Right lobe of liver (tissue), 6 donors: ENCODE data around the gene ELF1. TPM values are rescaled to one million over a fixed set of nuclear protein-coding genes. Genes with fewer than 3 reads are reported as not detected.
"Not testable (repeated sequence)": the region's sequence is repeated elsewhere in the genome, so short reads cannot be mapped to it uniquely, and the experiment has no call there.

Experiments
- ATAC-seq, 4 donors: fragments of 200-7000 bp; cut with Tn5 transposase; one replicate each; pipeline ENCODE4 v1.9.1; 2020; ENCODE audit warnings: mild to moderate bottlenecking in 4 of 4, moderate library complexity in 4 of 4
- DNase-seq, 3 donors: peaks; one replicate each; pipeline ENCODE4 v3.0.0-alpha.2; 2020
- H3K27ac ChIP-seq, 3 donors: fragments of 200-600 bp; one replicate each; pipeline ENCODE4 v1.8.0; 2022
- H3K27me3 ChIP-seq, 2 donors: fragments of 200-600 bp; one replicate each; pipeline ENCODE4 v1.8.0; 2022
- H3K36me3 ChIP-seq, 4 donors: fragments of 200-600 bp; sonication (generic) in 1 of 4; one replicate each; pipeline versions ENCODE4 v1.5.1 to v1.8.0; 2017 to 2022; ENCODE audit warnings: control low read depth in 1 of 4
- H3K4me1 ChIP-seq, 4 donors: fragments of 200-600 bp; sonication (generic) in 1 of 4; one replicate each; pipeline versions ENCODE4 v1.5.1 to v1.8.0; 2017 to 2022; ENCODE audit warnings: control low read depth in 1 of 4
- H3K4me3 ChIP-seq, 3 donors: fragments of 200-600 bp; one replicate each; pipeline ENCODE4 v1.8.0; 2022
- H3K9me3 ChIP-seq, 4 donors: fragments of 200-600 bp; sonication (generic) in 1 of 4; one replicate each; pipeline versions ENCODE4 v1.5.1 to v1.8.0; 2017 to 2022; ENCODE audit warnings: control low read depth in 1 of 4
- POLR2A ChIP-seq: fragments of 450-650 bp; IDR thresholded peaks from one replicate; pipeline ENCODE4 v1.6.1; 2017; ENCODE audit warnings: antibody characterized with exemption, mild to moderate bottlenecking
- WGBS: methylation state at CpG from one replicate; pipeline ENCODE4 v1.1.6; 2018; ENCODE audit warnings: low coverage, low lambda C conversion rate; ENCODE audit not compliant: insufficient coverage; ENCODE audit errors: missing lambda C conversion rate; 5-methylcytosine and 5-hydroxymethylcytosine counted together
- intact Hi-C, 2 donors: fragments of 100-400 bp; cut with DNase I; formaldehyde crosslinking; loops; one replicate each; pipeline versions ENCODE4 v1.11.2 to v1.14.1; 2022
- total RNA-seq, 6 experiments: library from RNA; depleted of rRNA in 2 of 6; stranded (reverse); fragments of >200 nt in 2 of 6; fragmentation: NEBNext Ultra II Directional in 3 of 6; extraction: Animal tissue kit (Norgen Biotek cat#: 25700) in 3 of 6; gene quantifications; one replicate each; pipeline versions ENCODE4 v1.1.0 to v1.2.4, GENCODE V29; 2016 to 2023
- TF ChIP-seq, protein P1 (sequence below), 4 donors: fragments of 200-600 bp in 3 of 4; fragments of 450-650 bp in 1 of 4; IDR thresholded peaks; one replicate each; pipeline versions ENCODE4 v1.5.1 to v1.8.0; 2016 to 2022; ENCODE audit warnings: antibody characterized with exemption in 4 of 4, mild to moderate bottlenecking in 2 of 4
- donor health status: DM: no; HTN: yes; CAD: no.
- donor health status: DM: no; HTN: no; CAD: no.
- donor health status: DM: no; HTN: no; CAD: no.
- donor health status: DM: no; HTN: yes; CAD: no.
- donor health status: DM: no; HTN: yes; CAD: no.

ELF1 gene
- total RNA-seq, 6 experiments from 2014 or later, result 24.1 to 35.4 (median 31.0) TPM

DNA sequence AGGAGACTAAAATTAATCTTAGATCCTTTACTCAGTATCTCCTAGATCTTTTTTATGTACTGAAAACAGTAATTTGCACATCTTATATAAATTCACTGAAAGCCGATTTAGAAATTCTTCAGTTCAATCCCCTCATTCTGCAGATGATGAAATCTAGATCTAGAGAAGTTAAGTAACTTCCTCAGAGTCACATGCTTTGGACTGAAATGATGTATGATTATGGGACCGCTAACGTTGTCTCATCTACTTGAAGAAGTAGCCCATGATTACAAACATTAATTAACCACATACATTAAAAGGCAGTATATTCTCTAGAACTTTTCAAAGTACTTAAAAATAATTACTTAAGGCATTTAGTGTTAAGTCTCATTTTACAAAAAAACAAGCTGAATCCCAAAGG, 37.8 kb downstream of the ELF1 start:
- Histone ChIP-seq H3K27ac (peak overlapping the region; percentile 67 to 87 (median 71)), H3K36me3 (no peaks in the 10 kb centered on the region), H3K4me1 (peaks cover 0 to 31% (median 7%) of the 10 kb centered on the region in 4 donors), H3K9me3 (no peaks in the 10 kb centered on the region), H3K27me3 (no peaks in the 10 kb centered on the region), H3K4me3 (peak overlapping the region in 1 of 3 donors; percentile 25)
- TF ChIP-seq, protein P1, sequence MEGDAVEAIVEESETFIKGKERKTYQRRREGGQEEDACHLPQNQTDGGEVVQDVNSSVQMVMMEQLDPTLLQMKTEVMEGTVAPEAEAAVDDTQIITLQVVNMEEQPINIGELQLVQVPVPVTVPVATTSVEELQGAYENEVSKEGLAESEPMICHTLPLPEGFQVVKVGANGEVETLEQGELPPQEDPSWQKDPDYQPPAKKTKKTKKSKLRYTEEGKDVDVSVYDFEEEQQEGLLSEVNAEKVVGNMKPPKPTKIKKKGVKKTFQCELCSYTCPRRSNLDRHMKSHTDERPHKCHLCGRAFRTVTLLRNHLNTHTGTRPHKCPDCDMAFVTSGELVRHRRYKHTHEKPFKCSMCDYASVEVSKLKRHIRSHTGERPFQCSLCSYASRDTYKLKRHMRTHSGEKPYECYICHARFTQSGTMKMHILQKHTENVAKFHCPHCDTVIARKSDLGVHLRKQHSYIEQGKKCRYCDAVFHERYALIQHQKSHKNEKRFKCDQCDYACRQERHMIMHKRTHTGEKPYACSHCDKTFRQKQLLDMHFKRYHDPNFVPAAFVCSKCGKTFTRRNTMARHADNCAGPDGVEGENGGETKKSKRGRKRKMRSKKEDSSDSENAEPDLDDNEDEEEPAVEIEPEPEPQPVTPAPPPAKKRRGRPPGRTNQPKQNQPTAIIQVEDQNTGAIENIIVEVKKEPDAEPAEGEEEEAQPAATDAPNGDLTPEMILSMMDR (IDR thresholded peaks at IDR 0.05), result no peak
- no peak for TF ChIP-seq POLR2A
- WGBS, result 24% methylated on average over 3 of the region's 3 CpGs
- intact Hi-C loops, result no loop called here
- ATAC-seq (peak in 3 of 4 donors; percentile 11 to 19 (median 17)), DNase-seq (no peak)

DNA sequence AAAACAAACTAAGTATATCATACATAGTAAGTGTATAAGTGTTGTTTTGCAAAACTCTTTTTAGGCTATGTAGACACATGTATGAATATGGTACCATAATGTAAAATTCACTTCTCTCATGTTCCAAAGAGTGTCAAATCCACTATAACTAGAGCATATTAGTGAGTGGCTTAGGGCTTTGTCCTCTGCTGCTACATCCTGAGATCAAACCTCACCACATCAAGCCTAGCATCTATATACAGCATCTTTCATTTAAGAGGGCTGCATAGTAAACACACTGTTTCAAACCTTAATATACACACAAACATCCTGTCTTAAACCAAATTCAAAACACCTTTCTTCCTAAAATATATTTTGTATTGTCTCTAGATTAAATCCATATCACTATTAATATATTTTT, 38.7 kb downstream of the ELF1 start:
- Histone ChIP-seq H3K4me3 (peak overlapping the region in 2 of 3 donors; percentile 10 to 25), H3K9me3 (no peaks in the 10 kb centered on the region), H3K4me1 (peaks cover 0 to 29% (median 4%) of the 10 kb centered on the region in 4 donors), H3K27me3 (no peaks in the 10 kb centered on the region), H3K27ac (peak overlapping the region in 2 of 3 donors; percentile 16 to 67), H3K36me3 (no peaks in the 10 kb centered on the region)
- intact Hi-C loops, result no loop called here
- DNase-seq, result no peak
- TF ChIP-seq, protein P1 (IDR thresholded peaks at IDR 0.05), result no peak
- TF ChIP-seq POLR2A, result no peak
- ATAC-seq, result no peak

DNA sequence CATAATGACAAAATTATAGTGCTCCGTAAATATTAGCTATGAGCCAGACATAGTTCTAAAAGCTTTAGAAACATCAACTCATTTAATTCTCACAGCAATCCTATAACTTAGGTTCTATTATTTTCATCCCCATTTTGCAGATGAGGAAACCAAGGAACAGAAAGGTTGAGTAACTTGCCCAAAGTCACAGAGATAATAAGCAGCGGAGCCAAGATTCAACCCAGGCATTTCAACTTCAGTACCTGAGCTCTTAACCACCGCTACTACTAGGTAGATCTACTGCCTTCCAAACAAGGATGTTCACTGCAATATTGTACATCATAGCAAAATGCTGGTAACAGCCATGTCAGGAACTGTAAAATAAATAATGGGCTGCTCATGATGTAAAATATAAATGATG, 39.9 kb downstream of the ELF1 start:
- Histone ChIP-seq H3K4me3 (no peak overlapping the region), H3K27ac (no peak overlapping the region), H3K4me1 (peaks cover 0 to 31% (median 8%) of the 10 kb centered on the region in 4 donors), H3K27me3 (no peaks in the 10 kb centered on the region), H3K36me3 (no peaks in the 10 kb centered on the region), H3K9me3 (no peaks in the 10 kb centered on the region)
- ATAC-seq, result no peak
- intact Hi-C loops, result no loop called here
- 69% methylated on average over 3 of the region's 3 CpGs for WGBS
- no peak for TF ChIP-seq POLR2A
- TF ChIP-seq, protein P1 (IDR thresholded peaks at IDR 0.05), result no peak
- no peak for DNase-seq

DNA sequence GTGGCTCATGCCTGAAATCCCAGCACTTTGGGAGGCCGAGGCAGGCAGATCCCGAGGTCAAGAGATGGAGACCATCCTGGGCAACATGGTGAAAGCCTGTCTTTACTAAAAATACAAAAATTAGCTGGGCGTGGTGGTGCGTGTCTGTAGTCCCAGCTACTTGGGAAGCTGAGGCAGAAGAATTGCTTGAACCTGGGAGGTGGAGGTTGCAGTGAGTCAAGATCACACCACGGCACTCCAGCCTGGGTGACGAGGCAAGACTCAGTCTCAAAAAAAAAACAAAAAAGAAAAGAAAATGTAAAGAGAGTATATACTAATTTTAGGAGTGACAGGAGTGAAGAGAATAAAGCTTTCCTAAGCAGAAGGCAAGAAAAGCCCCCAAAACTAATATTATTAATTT, 41.0 kb downstream of the ELF1 start:
- H3K36me3 ChIP-seq, DNase-seq, H3K4me3 ChIP-seq, H3K27ac ChIP-seq, ATAC-seq, intact Hi-C loops, H3K9me3 ChIP-seq, H3K27me3 ChIP-seq: not testable (repeated sequence)
- peaks cover 0 to 34% (median 11%) of the 10 kb centered on the region in 4 donors for H3K4me1 ChIP-seq
- WGBS, result 79% methylated on average over 6 of the region's 6 CpGs

DNA sequence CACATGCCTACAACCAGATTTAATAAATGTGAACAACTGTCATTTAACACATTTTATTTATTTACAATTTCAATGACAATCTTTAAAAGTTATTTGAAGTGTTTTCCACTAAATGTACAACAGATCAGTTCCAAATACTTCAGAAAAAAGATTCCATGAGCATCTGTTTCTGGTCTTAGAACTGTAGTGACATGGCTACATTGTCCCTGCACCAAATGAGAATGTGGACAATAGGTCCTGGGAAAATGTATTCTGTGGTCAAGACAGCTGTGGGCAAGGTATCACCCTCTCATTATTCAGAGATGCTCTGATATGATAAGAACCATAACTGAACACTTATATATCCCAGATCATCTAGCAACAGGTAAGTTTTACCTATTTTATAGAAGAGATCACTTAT, 43.7 kb downstream of the ELF1 start:
- Histone ChIP-seq H3K27ac (peak overlapping the region in 1 of 3 donors; percentile 19), H3K36me3 (no peaks in the 10 kb centered on the region), H3K9me3 (no peaks in the 10 kb centered on the region), H3K27me3 (no peaks in the 10 kb centered on the region), H3K4me1 (peaks cover 0 to 37% (median 17%) of the 10 kb centered on the region in 4 donors), H3K4me3 (no peak overlapping the region)
- TF ChIP-seq POLR2A, result no peak
- TF ChIP-seq, protein P1 (IDR thresholded peaks at IDR 0.05), result no peak
- DNase-seq, result no peak
- ATAC-seq, result no peak
- intact Hi-C loops, result no loop called here
